Measurements from ENCODE around the gene DEAF1.
"Not testable (repeated sequence)": the region's sequence is repeated elsewhere in the genome, so short reads cannot be mapped to it uniquely, and the experiment has no call there.

Gene DEAF1

GRCh38 chr11:674406-674805, 20.6 kb downstream of the DEAF1 start:
- no peak for DNase-seq

DNA sequence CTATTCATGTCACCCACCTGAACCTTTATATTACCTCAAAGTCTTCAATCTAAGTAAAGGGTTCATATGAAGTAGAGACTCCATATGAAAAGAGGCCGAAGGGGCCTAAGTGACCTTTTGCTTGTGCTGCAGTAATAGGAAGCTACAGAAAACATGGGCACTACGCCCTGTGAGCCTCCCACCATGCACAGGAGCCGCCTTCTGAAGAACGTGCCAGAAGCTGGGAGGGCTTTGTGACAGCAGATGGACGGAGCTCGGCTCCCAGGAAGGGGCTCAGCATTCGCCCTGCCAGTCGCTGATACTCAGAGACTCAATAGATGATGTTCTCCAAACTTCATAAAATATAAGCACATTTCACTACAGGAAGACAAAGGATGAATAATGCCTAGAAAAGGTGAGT, 21.2 kb downstream of the DEAF1 start:
- no peak for DNase-seq

GRCh38 chr11:665704-666281, 29.2 kb downstream of the DEAF1 start:
- DNase-seq, result no peak

GRCh38 chr11:665062-665703, 29.8 kb downstream of the DEAF1 start:
- DNase-seq, result no peak

DNA sequence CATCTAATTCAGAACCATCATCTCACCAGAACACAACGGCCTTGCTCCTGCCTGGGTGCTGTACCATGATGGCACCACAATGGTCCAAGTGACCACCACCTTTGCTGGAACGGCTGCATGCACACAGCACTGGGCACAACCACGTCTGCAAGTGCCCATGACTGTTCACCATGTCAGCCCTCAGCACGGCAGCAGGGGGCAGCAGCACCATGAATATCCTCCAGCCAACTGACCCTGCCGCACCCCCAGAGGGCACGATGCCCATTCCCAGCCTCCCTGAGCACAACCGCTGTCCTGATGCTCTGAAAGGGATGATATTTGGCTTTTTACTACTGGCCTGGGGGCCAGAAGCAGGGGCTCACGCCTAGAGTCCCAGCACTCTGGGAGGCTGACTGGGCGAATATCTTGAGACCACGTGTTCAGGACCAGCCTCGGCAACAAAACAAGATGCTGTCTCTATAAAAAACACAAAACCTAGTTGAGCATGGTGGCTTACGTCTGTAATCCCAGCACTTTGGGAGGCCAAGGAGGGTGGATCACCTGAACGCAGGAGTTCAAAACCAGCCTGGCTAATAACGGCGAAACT, 32.2 kb downstream of the DEAF1 start:
- peak; percentile 50 for DNase-seq

GRCh38 chr11:660681-661444, 34.2 kb downstream of the DEAF1 start:
- DNase-seq, result no peak

DNA sequence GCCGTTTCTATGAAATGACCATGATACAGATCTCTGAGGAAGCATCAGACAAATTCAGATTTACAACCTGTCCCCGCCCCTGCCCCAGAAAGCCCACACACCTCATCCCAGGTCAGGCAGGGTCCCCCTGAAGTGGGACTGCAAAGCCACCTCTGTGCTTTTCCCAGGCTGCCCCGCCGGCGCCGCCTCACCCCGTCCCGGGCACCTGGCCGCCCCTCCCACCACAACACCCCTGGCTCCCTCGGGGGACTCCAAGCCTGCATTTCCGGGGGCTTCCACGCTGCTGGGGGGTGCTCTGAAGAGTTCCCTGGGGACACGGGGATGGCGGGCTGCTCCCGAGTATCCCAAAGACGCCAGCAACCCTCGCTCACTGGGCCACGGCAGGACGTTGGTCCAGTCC, 34.7 kb downstream of the DEAF1 start:
- DNase-seq, result no peak

GRCh38 chr11:659532-660085, 35.4 kb downstream of the DEAF1 start:
- DNase-seq, result no peak

DNA sequence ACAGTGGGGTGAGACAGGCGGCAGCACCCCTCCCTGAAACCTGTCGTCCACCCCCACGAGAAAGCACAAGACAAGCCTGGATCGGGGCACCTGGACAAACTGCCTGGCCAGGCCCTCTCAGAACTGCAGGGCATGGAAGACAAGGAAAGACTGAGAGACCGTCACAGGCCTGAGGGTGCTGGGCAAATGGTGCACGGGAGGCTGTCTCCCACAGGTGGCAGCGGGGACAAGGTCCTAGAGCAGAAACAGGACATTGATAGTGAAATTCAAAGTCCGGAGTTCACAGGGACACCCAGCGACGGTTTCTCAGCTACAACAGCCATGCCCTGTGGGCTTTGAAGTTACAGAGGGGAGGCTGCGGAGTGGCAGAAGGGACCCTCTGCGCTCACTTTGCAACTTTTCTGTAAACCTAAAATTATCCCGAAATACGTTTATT, 37.3 kb downstream of the DEAF1 start:
- no peak for DNase-seq

DNA sequence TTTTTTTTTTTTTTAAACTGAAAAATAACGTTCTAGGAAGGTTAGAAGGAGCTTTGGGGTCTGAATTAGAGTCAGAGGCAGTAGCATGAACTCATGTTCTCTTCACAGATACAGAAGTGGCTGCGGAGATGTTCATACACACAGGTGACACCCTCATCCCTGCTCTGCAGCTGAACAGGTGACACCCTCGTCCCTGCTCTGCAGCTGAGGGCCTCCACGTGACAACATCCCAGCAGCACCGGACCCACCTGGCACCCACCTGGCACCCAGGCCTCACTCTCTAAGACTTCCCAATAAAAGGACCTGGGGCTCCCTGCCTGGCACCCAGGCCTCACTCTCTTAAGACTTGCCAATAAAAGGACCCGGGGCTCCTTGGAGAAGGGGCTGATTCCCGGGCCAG, 38.2 kb downstream of the DEAF1 start:
- DNase-seq, result no peak

DNA sequence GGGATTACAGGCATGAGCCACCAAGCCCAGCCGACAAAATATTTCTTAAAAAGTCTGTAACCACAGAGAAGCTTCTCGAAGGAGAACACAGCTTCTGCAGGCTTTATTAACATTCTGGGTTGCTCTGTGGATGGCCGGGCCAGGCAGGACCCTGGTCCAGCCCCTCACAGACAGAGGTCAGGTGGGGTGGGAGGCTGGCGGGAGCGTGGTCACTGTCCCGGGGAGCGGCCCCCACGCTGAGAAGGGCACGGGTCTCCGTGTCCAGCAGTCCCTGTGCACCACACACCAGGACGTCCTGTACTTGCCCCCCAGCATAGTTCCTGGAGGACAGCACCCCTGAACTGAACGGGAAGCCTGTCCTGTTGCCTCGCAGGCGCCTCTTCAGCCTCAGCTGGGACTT, 38.6 kb downstream of the DEAF1 start:
- no peak for DNase-seq

GRCh38 chr11:655036-655726, 39.8 kb downstream of the DEAF1 start:
- no peak for DNase-seq

DNA sequence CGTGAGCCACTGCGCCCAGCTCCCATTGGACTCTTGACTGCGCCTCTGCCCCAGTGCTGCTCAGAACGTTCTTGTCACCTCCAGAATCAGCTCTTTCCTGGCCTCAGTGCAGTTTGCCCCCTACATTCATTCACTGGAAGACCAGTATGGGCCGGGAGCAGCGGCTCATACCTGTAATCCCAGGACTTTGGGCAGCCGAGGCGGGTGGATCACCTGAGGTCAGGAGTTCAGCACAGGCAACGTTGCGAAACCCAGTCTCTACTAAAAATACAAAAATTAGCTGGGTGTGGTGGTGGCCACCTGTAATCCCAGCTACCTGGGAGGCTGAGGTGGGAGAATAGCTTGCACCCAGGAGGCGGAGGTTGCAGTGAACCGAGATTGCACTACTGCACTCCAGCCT, 40.6 kb downstream of the DEAF1 start:
- not testable (repeated sequence) for DNase-seq

DNA sequence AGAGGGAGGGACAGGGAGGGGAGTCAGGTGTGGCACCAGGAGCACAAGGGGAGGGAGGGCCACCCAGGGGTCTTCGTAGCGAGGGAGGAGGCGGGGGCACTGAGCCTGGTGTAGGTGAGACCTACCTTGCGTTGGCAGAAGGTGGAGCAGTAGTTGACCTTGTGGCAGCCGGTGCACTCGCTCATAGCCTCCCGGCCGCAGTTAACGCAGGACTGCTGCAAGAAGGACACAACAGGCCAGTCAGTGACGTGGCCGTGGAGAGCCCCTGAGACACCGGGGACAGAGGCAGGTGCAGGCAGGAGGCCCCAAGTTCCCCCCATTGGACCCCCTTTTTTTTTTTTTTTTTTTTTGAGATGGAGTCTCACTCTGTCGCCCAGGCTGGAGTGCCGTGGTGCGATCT, 41.2 kb downstream of the DEAF1 start:
- DNase-seq, result no peak

DNA sequence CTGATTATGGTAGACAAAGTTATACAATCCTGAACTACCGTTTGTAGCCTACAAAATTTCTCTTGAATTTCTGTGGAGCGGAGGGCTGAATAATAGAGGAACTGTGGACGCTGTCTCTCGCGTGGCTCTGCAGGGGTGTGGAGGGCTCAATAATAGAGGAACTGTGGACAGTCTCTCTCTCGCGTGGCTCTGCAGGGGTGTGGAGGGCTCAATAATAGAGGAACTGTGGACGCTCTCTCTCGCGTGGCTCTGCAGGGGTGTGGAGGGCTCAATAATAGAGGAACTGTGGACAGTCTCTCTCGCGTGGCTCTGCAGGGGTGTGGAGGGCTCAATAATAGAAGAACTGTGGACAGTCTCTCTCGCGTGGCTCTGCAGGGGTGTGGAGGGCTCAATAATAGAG, 41.9 kb downstream of the DEAF1 start:
- DNase-seq, result not testable (repeated sequence)

DNA sequence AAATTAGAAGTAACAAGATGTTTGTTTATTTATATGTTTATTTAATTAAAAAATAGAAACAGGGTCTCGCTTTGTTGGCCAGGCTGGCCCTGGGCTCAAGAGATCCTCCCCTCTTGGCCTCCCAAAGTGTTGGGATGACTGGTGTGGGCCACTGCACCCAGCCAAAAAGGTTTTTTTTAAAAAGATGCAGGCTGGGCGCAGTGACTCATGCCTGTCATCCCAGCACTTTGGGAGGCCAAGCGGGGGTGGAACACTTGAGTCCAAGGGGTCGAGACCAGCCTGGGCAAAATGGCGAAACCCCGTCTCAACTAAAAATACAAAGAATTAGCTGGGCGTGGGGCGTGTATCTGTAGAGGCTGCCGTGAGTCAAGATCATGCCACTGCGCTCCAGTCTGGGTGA, 44.5 kb downstream of the DEAF1 start:
- DNase-seq, result no peak

GRCh38 chr11:647672-648158, 47.3 kb downstream of the DEAF1 start:
- not testable (repeated sequence) for DNase-seq

DNA sequence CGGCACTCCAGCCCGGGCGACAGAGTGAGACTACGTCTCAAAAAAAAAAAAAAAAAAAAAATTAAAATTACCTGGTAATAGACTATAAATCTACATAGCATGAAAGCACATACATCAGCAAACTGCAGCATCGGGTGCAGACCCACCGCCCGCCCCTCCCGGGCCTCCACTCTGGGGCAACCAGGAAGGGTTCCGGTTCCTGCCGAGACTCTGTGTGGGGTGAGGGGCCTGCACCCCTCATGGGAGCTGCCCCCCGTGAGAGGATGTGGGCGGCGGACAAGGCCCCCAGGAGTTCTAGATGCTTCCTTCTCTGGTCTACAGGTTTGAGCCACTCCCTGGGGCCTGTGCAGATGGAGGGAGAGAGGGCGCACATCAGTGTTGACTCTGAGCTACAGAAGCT, 48.8 kb downstream of the DEAF1 start:
- DNase-seq, result no peak

DNA sequence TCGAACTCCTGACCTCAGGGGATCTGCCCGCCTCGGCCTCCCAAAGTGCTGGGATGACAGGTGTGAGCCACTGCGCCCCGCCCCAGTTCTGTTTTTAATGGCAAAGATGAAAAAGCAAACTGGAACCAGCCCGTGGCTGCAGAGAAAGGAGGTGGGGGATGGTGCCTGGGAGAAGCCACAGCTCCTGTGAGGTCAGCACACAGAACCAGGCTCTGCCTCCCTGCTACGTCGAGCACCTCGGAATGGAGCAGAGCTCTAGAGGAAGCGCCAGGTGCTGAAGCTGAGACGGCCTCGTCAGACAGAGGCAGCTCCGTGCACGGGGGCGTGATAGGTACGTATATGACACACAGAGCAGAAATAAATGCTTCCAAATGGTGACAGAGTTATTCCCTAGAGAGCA, 49.5 kb downstream of the DEAF1 start:
- no peak for DNase-seq

GRCh38 chr11:643849-644738, 50.9 kb downstream of the DEAF1 start:
- no peak for DNase-seq

DNA sequence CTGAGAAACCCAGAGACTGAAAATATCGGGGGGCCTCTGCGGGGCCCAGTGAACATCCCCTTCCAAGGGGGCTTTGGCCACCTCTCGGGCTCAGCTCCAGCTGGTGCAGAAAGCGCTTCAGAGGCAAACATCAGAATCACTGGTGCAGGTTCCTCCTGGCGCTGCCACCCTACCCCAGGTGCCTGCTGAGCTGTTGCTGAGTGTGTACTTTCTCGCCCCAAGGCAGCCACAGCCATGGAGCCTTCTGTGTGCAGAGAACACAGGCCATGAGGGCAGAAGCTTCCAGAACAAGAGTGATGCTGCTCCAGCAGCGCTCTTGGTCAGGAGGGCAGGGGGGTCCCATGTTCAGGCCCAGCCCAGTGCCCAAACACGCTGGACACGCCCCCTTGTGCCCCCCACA, 51.7 kb downstream of the DEAF1 start:
- no peak for DNase-seq

Measured in activated CD4-positive, alpha-beta T cell treated with anti-CD3 and anti-CD28 coated beads for 48 hours (primary cell).